HG03159 (cell line): Measurements from ENCODE around the gene CNTNAP5.

Experiments used
- ATAC-seq: cut with Tn5 transposase; IDR thresholded peaks from one replicate; pipeline ENCODE4 v1.9.1; 2021; ENCODE audit warnings: mild to moderate bottlenecking, moderate library complexity; ENCODE audit not compliant: unreplicated experiment

Gene CNTNAP5

DNA sequence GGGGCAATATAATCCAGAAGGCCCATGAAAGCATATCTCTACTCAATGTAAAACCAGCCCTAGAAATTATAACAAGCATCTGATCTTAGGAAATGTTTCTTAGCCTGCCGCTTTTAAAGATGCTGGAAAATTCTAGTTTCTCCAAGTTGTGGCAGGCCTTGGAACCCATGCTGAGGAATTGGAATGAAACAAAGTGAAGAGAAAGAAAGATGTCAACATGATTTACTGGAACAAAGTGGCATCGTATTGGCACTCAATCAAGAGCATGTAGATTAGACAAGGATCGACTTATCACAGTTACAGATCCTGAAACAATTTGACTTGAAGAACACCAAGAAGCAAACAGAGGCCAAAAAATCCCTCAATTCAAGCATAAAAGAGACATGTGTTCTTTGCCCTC lies 28.7 kb downstream of the CNTNAP5 start:
- no peak for ATAC-seq

- ATAC-seq: no peak
Observed at GRCh38 chr2:124063596-124063995, 38.5 kb downstream of the CNTNAP5 start.

- ATAC-seq: no peak
Observed at GRCh38 chr2:124065636-124066035, 40.5 kb downstream of the CNTNAP5 start.

DNA sequence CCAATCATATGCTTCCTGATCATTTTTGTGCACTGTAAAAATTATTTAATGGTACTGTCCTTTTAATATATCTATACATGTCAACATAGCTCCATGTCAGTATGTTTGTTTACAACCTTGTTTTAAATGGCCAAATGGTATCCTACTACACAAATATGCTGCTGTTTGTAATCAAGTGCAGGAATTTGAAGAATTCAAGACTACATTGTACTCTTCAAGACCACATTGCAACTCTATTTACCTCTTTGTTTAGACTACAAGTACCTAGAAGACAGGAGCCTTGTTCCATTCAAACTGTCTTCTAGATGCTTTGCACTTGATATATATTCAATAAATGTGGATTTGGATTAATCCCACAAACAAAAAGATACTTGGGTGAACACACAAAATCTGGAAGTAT lies 41.7 kb downstream of the CNTNAP5 start:
- no peak for ATAC-seq

- ATAC-seq: no peak
Observed at GRCh38 chr2:124079045-124079444, 54.0 kb downstream of the CNTNAP5 start.

- ATAC-seq: no peak
Observed at GRCh38 chr2:124080281-124081153, 55.4 kb downstream of the CNTNAP5 start.

GRCh38 chr2:124081154-124081716 lies 56.1 kb downstream of the CNTNAP5 start:
- no peak for ATAC-seq

GRCh38 chr2:124088616-124089015 lies 63.5 kb downstream of the CNTNAP5 start:
- ATAC-seq: no peak

- no peak for ATAC-seq
Observed at GRCh38 chr2:124091721-124092120, 66.6 kb downstream of the CNTNAP5 start.

- ATAC-seq: no peak
Observed at GRCh38 chr2:124092651-124093050, 67.6 kb downstream of the CNTNAP5 start.

GRCh38 chr2:124104914-124105313 lies 79.8 kb downstream of the CNTNAP5 start:
- ATAC-seq: no peak

DNA sequence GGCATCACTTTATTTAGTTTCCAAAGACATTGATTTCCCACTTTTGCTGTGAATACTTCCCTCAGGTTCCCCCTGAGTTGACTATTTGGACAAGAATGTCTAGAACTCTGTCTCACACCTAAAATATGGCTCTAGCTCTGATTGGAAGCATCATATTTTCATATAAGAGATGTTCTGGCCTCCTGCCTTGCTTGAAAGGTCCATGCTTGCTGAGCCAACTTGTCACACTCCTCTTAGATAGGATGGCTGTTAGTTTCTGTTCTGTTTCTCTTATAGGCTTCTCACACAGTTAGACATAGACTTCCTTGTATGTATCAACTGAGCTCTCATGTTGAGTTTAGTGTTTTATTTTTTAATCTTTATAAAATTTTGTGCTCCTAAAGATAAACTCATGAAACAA lies 87.1 kb downstream of the CNTNAP5 start:
- ATAC-seq: no peak

DNA sequence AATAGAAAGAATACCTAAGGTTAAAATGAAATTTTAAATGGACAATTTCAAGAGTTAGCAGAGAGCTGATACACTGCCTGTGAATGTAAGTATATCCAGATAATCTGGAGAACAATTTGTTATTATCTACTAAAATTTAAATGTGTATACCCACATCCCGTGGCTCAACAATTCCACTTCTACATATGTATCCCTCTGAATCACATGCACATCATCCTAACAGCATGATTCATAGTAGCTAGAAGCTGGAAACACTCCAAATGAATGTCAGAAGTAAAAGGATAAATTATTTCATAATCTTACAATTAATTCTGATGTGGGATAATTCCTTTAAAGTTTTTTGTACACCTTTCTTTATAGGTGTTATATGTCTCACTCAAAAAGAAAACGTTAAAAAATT lies 87.9 kb downstream of the CNTNAP5 start:
- ATAC-seq: no peak

DNA sequence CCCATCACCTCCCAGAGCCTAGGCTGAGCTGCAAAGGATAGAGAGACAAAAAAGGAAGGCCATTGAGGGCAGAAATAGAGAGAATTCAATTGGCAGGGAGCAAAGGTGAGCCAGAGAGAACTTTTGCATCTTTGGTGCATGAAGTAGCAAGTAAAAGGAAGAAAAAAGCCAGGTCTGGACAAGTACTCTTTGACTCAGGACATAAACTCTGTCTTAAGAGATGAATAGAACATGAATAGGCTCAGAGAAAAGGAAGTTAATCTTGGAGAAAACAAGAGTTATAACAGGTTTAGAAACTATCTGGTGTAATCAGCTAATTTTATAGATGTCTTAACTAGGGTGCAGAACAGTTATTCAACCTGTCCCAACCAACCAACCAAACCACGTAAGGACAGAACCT lies 95.2 kb downstream of the CNTNAP5 start:
- ATAC-seq: no peak

DNA sequence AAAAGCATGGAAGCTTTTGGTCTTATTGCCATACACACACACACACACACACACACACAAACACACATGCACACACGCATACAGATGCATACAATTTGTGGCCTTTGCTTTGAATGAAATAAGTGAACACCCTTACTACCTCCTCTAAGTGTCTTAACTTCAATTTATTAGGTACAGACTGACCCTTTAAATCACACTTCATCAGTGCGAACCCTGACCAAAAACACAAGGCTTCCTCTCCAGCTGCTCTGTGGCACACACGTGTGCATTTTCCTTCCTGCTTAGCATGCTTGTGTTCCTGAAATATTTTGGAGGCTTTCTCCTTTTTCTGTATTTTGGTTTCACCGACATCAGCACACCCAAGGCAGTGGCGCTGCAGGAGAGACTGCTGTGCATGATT lies 96.0 kb downstream of the CNTNAP5 start:
- ATAC-seq: no peak

GRCh38 chr2:124121760-124122275 lies 96.7 kb downstream of the CNTNAP5 start:
- no peak for ATAC-seq

- ATAC-seq: no peak
Observed at GRCh38 chr2:124122340-124122739, 97.3 kb downstream of the CNTNAP5 start.

- no peak for ATAC-seq
Observed at GRCh38 chr2:124131276-124131675, 106.2 kb downstream of the CNTNAP5 start.

- ATAC-seq: no peak
Observed at GRCh38 chr2:124136110-124136509, 111.0 kb downstream of the CNTNAP5 start.

DNA sequence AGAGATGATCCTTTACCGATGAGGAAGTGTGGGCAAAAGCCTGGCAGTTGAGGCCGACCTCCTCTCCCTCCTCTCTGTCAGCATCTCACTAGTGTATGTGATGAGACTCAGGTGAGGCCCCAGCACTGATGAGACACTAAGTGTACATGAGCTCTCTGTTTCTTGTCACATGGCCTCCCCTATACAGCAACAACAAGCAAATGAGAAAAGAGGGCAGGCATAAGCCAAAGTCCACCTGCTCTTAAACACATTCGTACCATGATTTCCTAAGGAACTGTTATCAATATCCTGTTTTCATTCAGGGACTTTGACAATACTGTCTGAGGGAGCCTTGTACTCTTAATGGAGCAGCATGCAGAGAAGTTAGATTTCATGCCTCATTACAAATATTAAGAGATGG lies 113.0 kb downstream of the CNTNAP5 start:
- ATAC-seq: no peak

DNA sequence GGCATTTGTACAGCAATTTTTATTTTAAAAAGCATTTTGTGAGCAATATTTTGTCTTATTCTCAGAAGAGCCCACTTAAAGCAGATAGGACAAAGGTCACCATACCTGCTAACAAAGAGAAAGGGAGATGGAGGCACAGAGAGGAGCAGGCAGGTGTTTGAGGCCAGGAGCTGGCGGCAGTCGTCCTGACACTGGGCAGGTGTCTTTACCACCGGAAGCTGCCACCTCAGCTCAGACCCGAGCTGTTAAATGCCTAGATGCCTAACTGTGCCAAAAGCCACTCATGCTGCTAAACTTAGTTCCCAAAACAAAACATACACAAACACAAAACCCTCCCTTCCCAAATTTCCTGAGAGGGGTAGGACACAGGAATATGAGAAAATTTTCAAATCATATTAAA lies 120.9 kb downstream of the CNTNAP5 start:
- ATAC-seq: no peak

DNA sequence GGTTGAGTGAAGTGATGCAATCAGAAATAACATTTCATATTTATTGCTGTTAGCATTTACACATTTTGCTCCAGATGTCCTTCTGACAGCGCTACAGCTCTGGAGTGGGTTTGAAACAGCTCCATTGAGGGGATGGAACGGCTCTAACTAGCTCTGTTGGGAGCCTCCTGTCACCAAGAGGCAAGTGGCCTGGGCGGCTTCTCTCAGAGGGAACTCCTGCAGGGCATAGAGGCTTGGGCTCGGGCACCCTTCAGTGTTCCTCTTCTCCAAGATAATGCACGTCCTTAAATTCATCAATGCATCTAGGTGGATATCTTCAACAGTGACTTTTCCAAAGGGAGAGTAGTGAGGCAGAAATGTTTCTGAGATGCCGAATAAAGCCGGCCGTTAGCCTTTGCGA lies 122.5 kb downstream of the CNTNAP5 start:
- no peak for ATAC-seq
